ENCODE results near the gene ZDHHC22.

The ZDHHC22 gene

DNA sequence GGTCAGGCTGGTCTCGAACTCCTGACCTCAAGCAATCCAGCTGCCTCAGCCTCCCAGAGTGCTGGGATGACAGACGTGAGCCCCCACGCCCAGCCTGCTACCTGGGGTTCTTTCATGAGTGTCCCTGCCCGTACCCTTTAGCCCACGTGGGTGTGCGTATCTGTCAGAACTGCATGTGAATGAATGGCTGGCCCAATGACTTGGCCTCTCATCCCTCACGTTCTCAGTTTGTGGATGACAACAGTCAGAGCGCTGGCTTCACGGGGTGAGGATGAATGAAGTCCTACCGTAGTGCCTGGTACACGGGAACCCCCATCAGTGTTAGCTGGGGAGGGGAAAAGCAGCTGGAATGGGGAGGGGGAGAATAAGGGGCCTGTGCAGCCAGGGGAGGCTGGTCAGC, 16.1 kb upstream of the ZDHHC22 start:
- H2AFZ ChIP-seq (ENCODE audit: low read depth, low read length, severe bottlenecking) = no peak overlapping the region
- H3K9me3 ChIP-seq (ENCODE audit: insufficient read depth, low read length) = no peaks in the 10 kb centered on the region
- no peaks in the 10 kb centered on the region; the same call in 1 of the 2 replicates for H3K27me3 ChIP-seq (ENCODE audit: low read length)
- no peak overlapping the region for H3K9ac ChIP-seq (ENCODE audit: low read length)
- H4K20me1 ChIP-seq (ENCODE audit: low read depth, low read length) = no peaks in the 10 kb centered on the region
- H3K4me2 ChIP-seq (ENCODE audit: low read depth, low read length, poor library complexity, severe bottlenecking) = no peak overlapping the region
- H3K27ac ChIP-seq (ENCODE audit: low read depth, low read length) = no peak overlapping the region
- TF ChIP-seq EZH2phosphoT487 (conservative IDR thresholded peaks at IDR 0.05; ENCODE audit: low read length) = no peak
- TF ChIP-seq, protein P1, sequence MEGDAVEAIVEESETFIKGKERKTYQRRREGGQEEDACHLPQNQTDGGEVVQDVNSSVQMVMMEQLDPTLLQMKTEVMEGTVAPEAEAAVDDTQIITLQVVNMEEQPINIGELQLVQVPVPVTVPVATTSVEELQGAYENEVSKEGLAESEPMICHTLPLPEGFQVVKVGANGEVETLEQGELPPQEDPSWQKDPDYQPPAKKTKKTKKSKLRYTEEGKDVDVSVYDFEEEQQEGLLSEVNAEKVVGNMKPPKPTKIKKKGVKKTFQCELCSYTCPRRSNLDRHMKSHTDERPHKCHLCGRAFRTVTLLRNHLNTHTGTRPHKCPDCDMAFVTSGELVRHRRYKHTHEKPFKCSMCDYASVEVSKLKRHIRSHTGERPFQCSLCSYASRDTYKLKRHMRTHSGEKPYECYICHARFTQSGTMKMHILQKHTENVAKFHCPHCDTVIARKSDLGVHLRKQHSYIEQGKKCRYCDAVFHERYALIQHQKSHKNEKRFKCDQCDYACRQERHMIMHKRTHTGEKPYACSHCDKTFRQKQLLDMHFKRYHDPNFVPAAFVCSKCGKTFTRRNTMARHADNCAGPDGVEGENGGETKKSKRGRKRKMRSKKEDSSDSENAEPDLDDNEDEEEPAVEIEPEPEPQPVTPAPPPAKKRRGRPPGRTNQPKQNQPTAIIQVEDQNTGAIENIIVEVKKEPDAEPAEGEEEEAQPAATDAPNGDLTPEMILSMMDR (IDR thresholded peaks at IDR 0.05; ENCODE audit: insufficient read depth, low read length, poor library complexity, severe bottlenecking) = no peak
- H3K4me3 ChIP-seq (ENCODE audit: insufficient read depth, low read length, poor library complexity, severe bottlenecking) = no peak overlapping the region
- no peaks in the 10 kb centered on the region for H3K9me2 ChIP-seq (replicated peaks; ENCODE audit: insufficient read depth, low read length)
- H3K36me3 ChIP-seq (ENCODE audit: low read length) = no peaks in the 10 kb centered on the region
- no peaks in the 10 kb centered on the region for H3F3A ChIP-seq (ENCODE audit: insufficient read depth)
- H3K79me2 ChIP-seq (ENCODE audit: insufficient read depth, low read length) = no peaks in the 10 kb centered on the region

DNA sequence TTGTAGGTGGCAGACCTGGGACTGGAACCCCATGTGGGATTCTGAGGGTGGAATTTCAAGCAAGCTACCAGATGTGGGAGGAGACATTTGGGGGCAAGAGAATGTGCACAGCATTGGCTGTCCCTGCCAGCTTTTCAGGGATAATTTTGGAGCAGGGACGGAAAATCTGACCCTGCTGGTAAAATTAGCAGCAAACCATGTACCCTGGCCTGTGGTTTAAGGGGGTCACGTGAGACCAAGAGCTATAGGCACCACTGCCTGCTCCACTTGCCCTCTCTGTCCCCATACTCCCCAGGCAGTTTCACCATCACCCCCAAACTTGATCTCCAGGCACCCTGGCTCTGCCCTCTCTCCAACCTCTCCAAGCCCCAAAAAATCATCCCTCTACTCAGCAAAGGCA, 13.5 kb upstream of the ZDHHC22 start:
- Histone ChIP-seq H4K20me1 (ENCODE audit: low read depth, low read length) (no peaks in the 10 kb centered on the region), H3K36me3 (ENCODE audit: low read length) (no peaks in the 10 kb centered on the region), H2AFZ (ENCODE audit: low read depth, low read length, severe bottlenecking) (no peak overlapping the region), H3F3A (ENCODE audit: insufficient read depth) (no peaks in the 10 kb centered on the region), H3K9ac (ENCODE audit: low read length) (no peak overlapping the region), H3K27me3 (ENCODE audit: low read length) (no peaks in the 10 kb centered on the region), H3K4me2 (ENCODE audit: low read depth, low read length, poor library complexity, severe bottlenecking) (no peak overlapping the region), H3K27ac (ENCODE audit: low read depth, low read length) (no peak overlapping the region), H3K4me3 (ENCODE audit: insufficient read depth, low read length, poor library complexity, severe bottlenecking) (no peak overlapping the region), H3K79me2 (ENCODE audit: insufficient read depth, low read length) (no peaks in the 10 kb centered on the region), H3K9me2 (replicated peaks; ENCODE audit: insufficient read depth, low read length) (no peaks in the 10 kb centered on the region), H3K9me3 (ENCODE audit: insufficient read depth, low read length) (no peaks in the 10 kb centered on the region)
- TF ChIP-seq EZH2phosphoT487 (conservative IDR thresholded peaks at IDR 0.05; ENCODE audit: low read length) = no peak
- TF ChIP-seq, protein P1 (IDR thresholded peaks at IDR 0.05; ENCODE audit: insufficient read depth, low read length, poor library complexity, severe bottlenecking) = no peak

DNA sequence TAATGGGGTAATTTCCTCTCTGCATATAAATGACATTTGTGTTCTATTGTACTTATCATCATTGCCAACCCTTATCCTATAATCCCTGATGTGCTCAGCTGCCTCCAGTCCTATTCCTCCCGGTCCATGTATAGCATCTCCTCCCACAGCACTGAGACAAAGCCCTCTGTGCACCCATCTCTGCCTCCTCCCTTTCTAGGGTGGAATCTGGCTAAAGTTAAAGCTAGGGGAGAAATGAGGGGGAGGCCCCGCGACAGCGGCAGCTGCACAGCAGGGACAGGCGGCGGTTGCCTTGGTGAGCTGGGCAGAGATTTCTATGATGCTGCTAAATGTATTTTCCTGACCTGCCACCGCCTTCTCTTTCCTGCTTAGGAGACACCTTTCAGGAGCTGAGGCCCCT, 12.8 kb upstream of the ZDHHC22 start:
- Histone ChIP-seq H3K4me3 (ENCODE audit: insufficient read depth, low read length, poor library complexity, severe bottlenecking) (no peak overlapping the region), H3K9me2 (replicated peaks; ENCODE audit: insufficient read depth, low read length) (no peaks in the 10 kb centered on the region), H3F3A (ENCODE audit: insufficient read depth) (no peaks in the 10 kb centered on the region), H3K79me2 (ENCODE audit: insufficient read depth, low read length) (no peaks in the 10 kb centered on the region), H3K36me3 (ENCODE audit: low read length) (no peaks in the 10 kb centered on the region), H3K9me3 (ENCODE audit: insufficient read depth, low read length) (no peaks in the 10 kb centered on the region), H3K27me3 (ENCODE audit: low read length) (no peaks in the 10 kb centered on the region), H4K20me1 (ENCODE audit: low read depth, low read length) (no peaks in the 10 kb centered on the region), H2AFZ (ENCODE audit: low read depth, low read length, severe bottlenecking) (no peak overlapping the region), H3K9ac (ENCODE audit: low read length) (no peak overlapping the region), H3K4me2 (ENCODE audit: low read depth, low read length, poor library complexity, severe bottlenecking) (no peak overlapping the region), H3K27ac (ENCODE audit: low read depth, low read length) (no peak overlapping the region)
- no peak for TF ChIP-seq EZH2phosphoT487 (conservative IDR thresholded peaks at IDR 0.05; ENCODE audit: low read length)
- TF ChIP-seq, protein P1 (IDR thresholded peaks at IDR 0.05; ENCODE audit: insufficient read depth, low read length, poor library complexity, severe bottlenecking) = no peak
